ENCODE data around the gene NUDT16.
"Not testable (repeated sequence)": the region's sequence is repeated elsewhere in the genome, so short reads cannot be mapped to it uniquely, and the experiment has no call there.

Gene NUDT16

DNA sequence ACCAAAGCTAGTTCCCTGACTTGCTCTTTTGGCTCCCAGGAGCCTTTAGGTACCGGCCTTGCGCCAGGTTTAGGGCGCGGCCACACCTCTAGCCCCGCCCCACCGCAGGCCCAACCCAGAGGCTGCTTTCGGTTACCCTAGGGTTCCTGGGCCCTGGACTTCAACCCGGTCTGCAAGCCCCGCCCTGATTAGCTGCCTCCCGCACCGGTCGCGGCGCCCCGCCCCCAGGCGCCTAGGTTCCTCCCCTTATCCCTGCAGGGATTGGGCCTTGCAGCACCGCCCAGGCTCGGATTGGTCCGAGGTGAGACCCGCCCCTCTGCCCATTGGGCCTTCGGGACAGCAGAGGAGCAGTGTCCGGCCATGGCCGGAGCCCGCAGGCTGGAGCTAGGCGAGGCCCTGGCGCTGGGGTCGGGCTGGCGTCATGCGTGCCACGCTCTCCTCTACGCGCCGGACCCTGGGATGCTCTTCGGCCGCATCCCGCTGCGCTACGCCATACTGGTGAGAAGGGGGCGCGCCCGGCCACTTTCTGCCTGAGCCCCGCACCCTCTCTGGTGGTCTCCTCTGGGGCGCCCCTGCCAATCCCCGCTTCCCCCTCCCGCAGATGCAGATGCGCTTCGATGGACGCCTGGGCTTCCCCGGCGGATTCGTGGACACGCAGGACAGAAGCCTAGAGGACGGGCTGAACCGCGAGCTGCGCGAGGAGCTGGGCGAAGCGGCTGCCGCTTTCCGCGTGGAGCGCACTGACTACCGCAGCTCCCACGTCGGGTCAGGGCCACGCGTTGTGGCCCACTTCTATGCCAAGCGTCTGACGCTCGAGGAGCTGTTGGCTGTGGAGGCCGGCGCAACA lies at the start of gene NUDT16:
TSS of gene NUDT16 (plus strand) at position 330 of the 847 bp plus-strand sequence. CDS start at position 361, 31 bp downstream.
- peak; percentile 84 to 92 (median 88) for DNase-seq

DNA sequence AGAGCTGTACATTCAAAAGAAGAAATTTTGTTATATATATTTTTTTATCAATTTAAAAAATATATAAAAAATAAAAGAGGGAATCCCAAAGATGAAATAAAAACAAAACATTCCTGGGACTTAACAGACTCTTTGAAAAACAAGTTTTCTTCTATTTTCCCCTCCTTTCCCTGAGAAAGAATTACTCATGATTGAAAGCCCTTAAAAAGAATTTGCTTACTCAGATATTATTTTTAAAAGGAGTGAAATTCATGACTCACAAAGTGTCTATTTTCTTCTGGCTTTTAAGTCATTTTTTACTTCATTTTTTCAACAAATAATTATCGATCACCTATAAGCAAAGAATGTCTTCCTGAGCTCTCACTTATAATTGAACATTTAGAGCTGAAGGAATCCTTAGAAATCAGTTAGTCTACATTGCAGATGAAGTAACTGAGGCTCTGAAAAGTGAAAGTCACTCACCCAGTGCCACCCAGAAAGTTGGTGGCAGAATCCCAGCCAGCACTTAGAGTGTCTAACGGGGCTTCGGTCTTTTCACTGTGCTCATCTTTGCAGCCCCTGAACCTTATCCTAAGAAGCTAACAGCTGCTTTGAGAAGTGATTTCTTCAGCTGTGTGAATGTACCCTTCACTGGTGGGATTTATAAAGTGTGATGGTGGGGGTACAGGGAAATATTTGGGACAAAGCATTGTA lies 42.5 kb upstream of the NUDT16 start:
- DNase-seq: no peak

DNA sequence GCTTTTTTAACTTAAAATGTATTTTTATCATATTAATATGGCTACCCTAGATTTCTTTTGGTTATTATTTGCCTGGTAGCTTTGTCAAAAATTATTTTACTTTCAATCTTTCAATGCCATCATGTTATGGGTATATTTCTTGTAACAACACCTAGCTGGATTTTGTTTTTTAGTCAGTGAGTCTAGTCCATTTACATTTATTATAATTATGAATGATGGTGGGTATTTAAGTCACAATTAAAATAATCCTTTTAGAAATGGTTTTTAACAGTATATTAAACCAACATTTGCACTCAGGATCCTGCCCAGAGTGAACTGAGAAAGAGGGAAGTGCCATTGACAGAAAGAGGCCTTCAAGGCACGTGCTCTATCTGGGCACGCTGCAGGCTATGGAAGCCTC lies 39.8 kb upstream of the NUDT16 start:
- DNase-seq: no peak

DNA sequence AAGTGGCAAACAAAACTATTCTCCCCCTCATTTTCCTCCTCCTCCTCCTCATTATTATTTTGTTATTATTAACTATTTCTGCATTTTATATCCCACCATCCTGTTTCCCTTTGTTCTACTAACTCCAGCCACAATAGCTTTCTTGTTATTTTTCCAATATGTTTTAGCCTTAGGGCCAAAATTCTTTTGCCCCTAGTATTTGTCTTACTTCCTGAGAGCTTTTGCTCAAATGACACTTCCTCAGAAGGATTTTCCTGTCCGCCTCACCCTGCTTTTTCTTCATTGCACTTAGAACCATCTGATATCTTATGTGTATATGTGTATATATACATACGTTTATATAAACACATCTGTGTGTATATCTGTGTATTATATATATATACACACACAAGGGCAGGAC lies 32.7 kb upstream of the NUDT16 start:
- no peak for DNase-seq

DNA sequence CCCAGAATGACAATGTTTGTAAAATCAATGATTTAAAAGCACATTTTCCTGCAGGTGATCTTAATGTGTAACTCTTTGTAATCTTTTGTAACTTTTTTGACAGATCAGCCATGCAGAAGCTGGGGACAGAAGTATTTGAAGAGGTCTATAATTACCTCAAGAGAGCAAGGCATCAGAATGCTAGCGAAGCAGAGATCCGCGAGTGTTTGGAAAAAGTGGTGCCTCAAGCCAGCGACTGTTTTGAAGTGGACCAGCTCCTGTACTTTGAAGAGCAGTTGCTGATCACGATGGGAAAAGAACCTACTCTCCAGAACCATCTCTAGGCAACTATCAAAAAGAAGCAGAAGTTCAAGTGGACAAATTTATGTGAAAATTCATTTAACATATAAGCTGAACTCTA lies 32.1 kb upstream of the NUDT16 start:
- DNase-seq: no peak

DNA sequence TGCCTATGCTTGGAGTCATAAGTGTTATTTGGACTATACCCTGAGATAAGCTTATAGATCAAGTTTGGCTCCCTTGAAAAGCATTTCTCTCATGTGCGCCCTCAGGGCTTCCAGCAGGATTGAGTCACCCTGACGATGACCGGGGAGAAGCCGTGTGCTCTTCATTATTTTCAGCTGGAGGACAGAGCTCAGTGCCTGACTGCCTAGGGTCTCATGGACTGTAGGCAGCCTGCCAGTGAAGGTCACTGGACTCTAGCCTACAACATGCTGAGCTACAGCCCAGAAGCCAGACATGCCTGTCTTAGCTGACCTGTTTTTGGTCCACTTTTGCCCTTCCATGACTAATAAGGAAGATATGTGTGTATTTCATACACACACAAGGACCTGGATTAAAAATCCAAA lies 31.6 kb upstream of the NUDT16 start:
- no peak for DNase-seq

DNA sequence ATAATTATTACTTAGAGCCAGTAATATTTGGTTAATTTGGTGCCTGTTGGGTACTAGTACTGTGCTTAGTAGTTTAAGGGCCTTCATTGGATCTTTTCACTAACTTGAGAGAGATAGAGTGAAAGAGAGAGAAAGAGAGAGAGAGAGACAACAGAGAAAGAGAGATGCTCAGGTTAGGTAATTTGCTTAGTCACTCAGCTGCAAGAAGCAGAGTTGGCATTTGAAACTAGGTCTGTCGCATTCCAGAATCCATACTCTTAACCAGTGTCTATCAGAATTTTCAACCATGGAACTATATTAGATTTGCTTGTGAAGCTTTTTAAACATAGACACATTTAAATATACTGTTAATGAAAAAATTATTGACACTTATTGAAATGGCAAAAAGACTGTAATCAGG lies 31.1 kb upstream of the NUDT16 start:
- no peak for DNase-seq

DNA sequence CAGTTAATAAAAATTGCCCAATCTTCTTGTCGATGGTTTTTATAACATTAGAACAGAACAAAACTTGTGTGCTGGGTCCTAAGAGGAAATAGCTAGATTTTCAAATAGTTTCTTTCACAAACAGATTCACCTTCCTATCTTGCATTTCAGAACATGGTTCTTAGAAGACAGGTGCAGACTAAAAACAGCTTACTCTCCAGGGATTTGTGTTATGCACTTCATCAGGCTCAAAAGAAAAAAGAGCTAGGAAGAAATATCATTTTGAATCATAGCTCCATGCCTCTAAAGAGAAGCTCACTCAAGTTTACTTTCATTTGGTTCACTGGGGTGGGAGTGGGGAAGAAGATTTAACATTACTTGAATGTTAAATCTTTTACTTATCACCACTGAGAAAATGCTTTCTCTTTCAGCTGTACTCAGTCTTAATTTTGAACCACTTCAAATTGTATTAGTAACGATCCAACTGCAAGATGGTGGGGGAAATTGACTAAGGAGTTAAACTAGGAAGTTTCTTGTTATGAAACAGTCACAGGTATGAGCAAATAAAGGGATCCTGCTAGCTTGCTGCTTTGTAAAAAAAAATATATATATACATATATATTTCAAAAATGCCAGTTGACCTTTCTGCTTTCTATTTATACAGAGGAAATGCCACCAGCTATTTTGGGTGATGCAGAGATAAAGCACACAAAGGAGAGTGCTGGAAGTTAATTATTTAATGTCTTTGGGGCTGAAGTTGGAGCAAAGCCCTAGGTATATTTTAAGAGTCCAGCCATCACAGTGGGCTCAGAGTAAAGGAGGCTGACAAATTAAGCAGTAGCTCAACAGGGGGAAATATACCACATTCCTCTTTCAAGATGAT lies 28.3 kb upstream of the NUDT16 start:
- no peak for DNase-seq

DNA sequence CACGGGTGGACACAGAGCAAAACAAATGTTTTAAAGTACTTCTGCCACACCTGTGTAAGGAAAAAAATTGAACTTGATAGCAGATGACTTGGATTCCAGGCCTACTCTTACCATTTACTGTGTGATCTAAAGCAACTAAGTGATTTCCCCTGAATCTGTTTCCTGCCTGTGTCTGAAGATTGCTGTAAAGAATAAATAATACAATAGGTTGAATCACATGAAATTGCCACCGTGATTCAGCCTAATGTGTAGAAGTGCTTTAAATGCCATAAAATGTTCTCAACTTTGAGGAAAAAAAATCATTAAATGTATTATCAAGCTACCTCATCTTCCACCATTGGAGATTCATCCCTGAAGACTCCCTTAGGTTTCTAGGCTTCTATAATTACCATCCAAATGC lies 27.6 kb upstream of the NUDT16 start:
- no peak for DNase-seq

DNA sequence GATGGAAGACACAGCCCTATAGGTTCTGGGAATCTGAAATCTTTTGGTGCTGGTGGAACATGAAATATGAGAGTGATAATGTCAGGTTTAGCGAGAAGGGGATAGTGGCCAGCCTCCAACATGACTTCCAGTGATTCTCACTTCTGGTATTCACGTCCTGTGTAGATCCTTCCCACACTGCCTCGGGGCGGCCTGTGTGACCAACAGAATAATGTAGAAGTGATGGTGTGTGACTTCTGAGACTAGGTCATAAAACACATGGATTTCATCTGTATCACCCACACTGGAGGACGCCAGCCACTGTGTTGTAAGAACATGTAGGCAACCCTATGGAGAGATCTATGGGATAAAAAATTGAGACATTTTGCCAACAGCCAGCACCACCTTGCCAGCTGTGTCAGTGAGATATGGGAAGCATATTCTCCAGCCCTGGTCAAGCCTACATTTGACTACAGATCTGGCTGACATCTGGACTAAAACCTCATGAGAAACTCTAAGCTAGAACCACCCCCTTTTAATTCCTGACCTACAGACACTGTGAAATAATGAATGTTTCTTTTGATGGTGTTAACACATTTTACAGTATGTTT lies 25.5 kb upstream of the NUDT16 start:
- DNase-seq: no peak

DNA sequence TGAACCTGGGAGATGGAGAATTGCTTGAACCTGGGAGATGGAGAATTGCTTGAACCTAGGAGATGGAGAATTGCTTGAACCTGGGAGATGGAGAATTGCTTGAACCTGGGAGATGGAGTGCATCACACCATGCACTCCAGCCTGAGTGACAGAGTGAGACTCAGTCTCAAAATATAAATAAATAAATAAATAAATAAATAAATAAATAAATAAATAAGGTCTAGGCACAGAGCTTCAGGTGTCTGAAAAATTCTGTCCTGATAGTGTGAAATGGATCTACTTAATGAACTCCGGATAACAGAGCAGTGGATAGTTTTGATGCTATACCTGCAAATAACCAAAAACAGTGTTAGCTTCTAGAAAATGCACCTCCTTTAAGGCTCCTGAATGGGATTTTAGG lies 24.3 kb upstream of the NUDT16 start:
- no peak for DNase-seq

DNA sequence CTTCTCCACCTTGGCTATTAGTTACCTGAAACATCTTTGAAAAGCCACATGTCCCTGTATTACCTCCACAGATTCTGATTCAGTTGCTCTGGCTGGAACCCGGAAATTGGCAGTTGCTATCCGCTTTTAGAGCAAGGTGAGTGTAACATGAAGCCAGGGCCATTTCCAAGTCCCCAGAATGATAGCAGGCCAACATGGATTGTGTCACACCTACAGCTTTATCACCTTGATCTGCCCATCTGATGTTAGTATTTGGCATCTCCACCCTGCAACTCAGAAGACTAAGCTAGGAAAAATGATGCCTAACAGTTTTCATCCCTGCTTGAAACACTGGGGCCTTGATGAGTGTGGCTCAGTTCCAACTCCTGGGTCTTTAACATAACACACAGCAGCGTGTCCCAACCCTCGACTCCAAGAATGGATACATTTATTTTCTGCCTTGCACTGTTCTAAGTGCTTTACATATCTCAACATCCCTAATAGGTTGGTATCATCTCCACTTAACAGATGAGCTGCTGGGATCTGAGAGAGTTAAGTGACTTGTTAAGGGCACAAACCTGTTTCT lies 21.3 kb upstream of the NUDT16 start:
- DNase-seq: no peak

DNA sequence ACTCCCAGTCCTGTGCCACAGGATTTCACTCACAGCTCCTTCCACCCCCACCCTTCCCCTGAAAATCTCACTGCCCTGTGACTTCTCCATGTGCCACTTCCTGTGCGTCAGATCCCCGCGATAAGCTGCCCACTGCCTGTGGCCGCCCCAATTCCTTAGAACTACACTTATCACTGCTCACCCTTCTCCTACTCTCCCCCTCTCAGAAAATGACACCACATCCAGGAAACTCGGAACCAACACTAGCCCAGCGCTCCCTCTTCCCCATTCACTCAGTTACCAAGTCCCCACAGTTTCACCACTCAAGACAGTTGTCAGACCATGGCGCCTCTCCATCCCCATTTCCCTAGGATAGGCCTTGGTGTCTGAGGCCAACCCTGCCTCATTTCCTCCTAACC lies 20.5 kb upstream of the NUDT16 start:
- DNase-seq: not testable (repeated sequence)

DNA sequence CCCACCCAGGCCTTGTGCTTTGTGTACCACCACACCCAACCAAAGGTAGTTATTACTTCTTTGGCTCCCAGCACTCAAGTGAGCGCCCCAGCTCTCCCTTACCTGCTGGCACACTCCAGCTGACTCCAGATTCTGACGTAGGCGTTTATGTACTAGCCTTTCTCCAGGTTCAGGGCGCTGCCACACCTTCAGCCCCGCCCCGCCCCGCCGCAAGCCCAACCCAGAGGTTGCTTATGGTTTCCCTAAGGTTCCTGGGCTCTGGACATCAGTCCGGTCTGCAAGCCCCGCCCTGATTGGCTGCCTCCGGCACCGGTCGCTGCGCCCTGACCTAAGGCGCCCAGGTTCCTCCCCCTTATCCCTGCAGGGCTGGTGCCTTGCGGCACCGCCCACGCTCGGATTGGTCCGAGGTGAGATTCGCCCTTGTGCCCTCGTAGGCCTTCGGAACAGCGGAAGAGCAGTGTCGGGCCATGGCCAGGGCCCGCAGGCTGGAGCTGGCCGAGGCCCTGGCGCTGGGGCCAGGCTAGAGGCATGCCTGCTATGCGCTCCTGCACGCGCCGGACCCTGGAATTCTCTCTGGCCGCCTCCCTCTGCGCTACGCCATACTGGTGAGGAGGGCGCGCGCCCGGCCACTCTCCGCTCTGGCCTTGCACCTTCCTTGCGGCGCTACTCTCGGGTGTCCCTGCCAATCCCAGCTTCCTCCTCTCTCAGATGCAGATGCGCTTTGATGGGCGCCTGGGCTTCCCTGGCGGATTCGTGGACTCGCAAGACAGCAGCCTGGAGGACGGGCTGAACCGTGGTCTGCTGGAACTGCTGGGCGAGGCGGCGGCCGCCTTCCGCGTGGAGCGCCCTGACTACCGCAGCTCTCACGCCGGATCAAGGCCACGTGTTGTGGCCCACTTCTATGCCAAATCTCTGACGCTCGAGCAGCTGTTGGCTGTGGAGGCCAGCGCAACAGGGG lies 19.8 kb upstream of the NUDT16 start:
- DNase-seq: no peak

DNA sequence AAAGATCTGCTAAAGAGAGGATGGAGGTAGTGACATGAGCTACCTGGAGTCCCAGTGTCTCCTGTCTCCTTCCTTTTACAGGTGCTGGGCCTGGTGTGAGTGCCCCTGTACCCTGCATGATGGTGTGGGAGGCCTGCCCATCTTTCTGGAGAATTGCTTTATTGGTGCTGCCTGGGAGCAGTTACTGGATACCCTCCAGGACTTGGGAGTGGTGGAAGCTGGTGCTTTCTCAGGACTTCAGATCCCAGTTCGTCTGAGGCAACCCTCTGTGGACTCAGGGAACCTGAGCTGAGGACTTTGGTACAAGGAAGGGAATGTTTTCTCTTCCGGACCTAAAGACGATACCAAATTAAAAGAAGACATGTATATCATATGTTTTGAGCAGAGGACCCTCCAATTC lies 18.3 kb upstream of the NUDT16 start:
- DNase-seq: no peak

DNA sequence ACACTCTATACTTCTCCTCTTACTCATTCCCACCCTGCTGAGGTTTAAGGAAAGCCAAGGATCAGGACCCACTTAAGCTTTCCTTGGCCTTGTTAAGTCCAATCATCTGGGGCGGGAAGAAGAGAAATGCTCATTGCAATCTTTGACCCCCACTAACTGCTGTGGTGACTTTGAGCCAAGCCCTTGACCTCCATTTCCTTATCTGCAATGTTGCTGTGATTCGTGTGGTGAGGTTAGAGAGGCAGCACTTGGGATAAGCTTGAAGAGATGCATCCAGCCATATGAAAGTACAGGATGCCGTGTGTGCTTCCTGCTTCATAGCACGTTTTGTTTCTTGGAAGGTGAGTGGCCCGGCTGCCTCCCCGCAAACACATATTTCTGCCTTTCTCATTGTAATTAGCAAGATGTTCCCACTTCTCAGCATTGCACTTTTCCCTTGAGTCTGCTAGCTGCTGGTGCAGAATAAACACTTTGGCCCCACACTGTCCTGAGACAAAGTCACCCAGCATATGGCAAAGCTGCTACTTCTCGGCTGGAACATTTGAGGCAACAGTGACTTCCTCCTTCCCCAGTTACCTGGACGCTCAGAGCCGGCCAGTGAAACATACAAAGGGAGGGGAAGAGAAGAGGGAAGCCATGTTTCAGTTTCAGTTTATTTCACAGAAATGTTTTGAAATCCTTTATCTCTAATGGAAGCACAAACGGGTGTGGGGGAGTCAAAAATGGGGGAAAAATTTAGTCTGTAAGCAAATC lies 10.5 kb upstream of the NUDT16 start:
- no peak for DNase-seq

DNA sequence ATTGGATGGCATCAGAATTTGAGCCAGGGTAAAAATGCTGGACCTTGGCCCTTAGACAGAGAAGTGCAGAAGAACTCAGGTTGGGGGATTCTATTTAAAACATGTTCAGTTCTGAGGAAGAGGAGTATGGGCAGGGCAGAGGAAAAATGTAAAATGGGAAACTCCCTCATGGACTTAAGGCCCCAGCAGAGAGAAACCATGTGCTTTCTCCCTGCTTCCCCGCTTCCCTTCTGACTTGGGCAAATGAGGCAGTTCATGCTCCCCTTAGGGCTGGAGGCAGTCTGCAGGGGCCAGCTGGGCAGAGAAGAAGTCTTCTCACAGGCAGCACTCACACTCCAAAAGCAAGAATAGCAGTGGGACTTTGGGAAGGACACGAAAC lies 9.9 kb upstream of the NUDT16 start:
- DNase-seq: no peak

DNA sequence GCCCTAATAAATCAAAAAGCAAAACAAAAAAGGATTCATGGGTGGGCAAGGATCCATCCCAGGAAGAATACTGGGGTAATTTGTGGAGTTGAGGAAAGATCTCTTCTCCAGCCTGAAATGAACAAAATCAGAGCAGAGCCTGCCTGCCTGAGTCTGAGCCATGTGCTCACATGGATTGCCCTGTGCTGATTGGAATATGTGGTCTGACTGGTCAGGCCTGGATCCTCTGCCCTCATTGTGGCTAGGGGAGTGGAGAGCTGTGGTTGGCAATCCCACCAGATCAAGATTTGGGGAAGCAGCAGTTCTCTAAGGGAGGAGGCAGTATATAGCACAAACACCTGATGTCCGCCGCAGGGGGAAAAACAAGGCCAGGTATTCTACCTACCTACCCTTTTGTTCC lies 6.8 kb upstream of the NUDT16 start:
- no peak for DNase-seq

DNA sequence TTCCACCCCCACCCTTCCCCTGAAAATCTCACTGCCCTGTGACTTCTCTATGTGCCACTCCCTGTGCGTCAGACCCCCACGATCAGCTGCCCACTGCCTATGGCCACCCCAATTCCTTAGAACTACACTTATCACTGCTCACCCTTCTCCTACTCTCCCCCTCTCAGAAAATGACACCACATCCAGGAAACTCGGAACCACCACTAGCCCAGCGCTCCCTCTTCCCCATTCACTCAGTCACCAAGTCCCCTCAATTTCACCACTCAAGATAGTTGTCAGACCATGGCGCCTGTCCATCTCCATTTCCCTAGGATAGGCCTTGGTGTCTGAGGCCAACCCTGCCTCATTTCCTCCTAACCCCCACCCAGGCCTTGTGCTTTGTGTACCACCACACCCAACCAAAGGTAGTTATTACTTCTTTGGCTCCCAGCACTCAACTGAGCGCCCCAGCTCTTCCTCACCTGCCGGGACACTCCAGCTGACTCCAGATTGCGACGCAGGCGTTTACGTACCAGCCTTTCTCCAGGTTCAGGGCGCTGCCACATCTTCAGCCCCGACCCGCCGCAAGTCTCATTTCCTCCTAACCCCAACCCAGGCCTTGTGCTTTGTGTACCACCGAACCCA lies 641 bp upstream of the NUDT16 start:
- not testable (repeated sequence) for DNase-seq

DNA sequence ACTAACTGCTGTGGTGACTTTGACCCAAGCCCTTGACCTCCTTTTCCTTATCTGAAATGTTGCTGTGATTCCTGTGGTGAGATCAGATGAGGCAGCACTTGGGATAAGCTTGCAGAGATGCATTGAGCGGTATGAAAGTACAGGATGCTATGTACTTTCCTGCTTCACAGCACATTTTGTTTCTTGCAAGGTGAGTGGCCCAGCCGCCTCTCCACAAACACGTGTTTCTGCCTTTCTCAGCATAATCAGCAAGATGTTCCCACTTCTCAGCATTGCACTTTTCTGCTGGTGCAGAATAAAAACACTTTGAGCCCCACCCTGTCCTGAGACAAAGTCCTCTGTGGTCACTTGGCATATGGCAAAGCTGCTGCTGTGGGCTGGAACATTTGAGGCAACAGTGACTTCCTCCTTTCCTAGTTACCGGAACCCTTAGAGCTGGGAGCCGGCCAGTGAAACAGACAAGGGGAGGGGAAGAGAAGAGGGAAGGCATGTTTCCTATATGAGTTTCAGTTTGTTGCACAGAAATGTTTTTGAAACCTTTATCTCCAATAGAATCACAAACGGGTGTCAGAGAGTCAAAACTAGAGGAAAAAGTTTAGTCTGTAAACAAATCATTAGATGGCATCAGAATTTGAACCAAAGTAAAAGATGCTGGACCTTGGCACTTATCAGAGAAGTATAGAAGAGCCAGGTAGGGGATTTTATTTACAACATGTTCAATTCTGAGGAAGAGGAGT lies 5.0 kb downstream of the NUDT16 start:
- DNase-seq: no peak

Data from stimulated activated naive CD4-positive, alpha-beta T cell (primary cell).